Measurements from ENCODE around the gene IQGAP1.

Gene IQGAP1

GRCh38 chr15:90483637-90484036 is 95.6 kb downstream of the IQGAP1 start:
- Histone ChIP-seq H3K4me3 (no peak overlapping the region), H3K27ac (no peak overlapping the region)
- no peak for TF ChIP-seq CTCF (IDR thresholded peaks at IDR 0.05)
- no peak for DNase-seq (ENCODE audit: low spot score)

- DNase-seq (ENCODE audit: low spot score), result no peak
- no peak for TF ChIP-seq CTCF (IDR thresholded peaks at IDR 0.05)
- Histone ChIP-seq H3K4me3 (no peak overlapping the region), H3K27ac (no peak overlapping the region)
Measured at GRCh38 chr15:90487186-90487585, 99.1 kb downstream of the IQGAP1 start.

DNA sequence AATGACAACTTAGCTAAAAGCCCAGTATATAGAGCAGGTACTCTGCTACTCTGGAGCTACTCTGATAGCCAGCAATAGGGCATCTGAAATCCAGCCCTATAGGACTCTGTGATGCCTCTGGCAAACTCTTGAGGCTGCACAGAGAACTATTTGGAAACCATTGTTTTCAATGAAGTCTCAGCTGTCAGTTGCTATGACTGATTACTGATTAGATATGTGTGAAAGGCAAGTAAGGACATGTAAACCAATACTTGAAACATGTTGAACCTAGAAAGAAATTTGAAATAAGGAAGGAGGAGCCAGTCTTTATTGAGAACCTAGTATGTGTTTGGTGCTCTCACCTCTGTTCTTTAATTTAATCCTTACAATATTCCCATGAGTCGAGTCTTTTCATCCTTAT is 101.5 kb downstream of the IQGAP1 start:
- DNase-seq (ENCODE audit: low spot score), result no peak
- H3K4me3 ChIP-seq, result no peak overlapping the region
- no peak for TF ChIP-seq CTCF (IDR thresholded peaks at IDR 0.05)
- no peak overlapping the region for H3K27ac ChIP-seq

DNA sequence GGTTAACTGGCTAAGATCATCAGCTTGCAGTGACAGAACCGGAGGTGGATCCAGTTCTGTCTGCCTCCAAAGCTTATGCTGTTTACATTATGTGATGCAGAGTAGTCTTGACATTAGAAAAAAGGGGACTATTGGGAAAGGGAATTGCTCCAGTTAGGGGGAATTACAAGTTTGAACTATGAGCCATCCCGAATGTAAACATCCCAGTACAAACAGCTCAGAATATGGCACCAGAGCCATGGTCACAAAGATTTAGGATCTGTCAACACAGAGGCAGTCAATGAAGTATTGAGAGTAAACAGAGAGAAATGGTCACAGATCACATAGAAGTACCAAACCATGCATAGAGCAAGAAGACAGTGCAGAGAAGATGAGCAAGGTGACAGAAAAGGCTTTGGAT is 101.9 kb downstream of the IQGAP1 start:
- DNase-seq (ENCODE audit: low spot score), result no peak
- no peak for TF ChIP-seq CTCF (IDR thresholded peaks at IDR 0.05)
- Histone ChIP-seq H3K4me3 (no peak overlapping the region), H3K27ac (no peak overlapping the region)

DNA sequence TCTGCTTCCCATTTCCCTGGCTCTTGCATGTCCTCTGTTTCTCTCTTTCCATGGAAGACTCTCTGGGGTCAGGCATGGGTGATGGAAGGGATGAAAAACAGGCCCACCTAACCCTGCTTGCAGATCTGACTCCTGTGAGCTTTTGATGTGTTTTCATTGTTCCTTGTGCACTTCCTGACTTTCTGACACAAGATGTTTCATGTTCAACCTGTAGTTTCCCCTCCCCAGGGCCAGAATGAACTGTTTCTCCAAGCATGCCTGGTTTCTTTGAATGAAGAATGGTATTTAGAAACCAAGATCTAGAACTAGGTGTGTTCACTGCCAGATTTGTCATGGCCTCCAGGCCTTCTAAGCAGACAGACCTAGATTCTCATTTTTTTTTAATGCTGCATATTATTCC is 105.6 kb downstream of the IQGAP1 start:
- TF ChIP-seq CTCF (IDR thresholded peaks at IDR 0.05), result no peak
- no peak for DNase-seq (ENCODE audit: low spot score)
- Histone ChIP-seq H3K27ac (no peak overlapping the region), H3K4me3 (no peak overlapping the region)

DNA sequence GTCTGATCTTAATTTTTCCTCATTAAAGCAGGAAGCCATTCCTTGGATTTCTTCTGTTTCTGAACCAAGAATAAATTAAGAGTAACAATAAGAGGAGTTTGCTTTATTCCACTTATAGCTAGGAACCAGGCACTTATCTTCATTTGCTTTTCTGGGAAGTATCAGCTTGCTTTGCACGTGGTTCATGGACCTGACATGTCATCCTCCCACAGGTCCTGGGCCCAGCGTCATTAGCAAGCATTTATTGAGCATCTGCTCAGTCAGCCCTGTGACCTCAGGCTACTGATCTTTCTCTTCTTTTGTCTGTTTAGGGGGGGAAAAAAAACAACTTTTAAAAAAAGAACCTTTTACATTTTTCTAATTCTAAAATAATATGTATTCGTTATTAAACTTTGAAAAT is 107.0 kb downstream of the IQGAP1 start:
- no peak for TF ChIP-seq CTCF (IDR thresholded peaks at IDR 0.05)
- H3K4me3 ChIP-seq, result no peak overlapping the region
- H3K27ac ChIP-seq, result no peak overlapping the region
- DNase-seq (ENCODE audit: low spot score), result no peak

DNA sequence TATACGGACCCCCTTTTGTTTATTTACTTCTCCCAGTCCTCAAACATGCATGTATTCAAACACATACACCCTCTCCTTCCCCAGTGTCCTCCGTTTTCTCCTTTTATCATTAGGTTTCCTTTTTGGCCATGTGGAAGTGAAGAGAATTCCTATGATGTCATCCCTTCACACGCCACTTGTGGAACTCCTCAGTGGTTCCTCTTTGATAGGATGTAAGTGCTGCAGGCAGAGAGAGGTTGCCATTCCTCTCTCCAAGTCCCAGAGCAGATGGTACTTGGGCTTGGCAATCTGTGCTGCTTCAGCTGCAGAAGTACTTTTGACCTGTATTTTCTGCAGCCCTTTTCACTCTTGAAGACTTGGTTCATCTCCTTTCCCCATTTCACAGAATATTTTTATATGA is 108.7 kb downstream of the IQGAP1 start:
- DNase-seq (ENCODE audit: low spot score), result no peak

More for the DNA sequence above, 108.7 kb downstream of the IQGAP1 start:
- Histone ChIP-seq H3K4me3 (no peak overlapping the region), H3K27ac (no peak overlapping the region)
- TF ChIP-seq CTCF (IDR thresholded peaks at IDR 0.05), result no peak
